Measurements from ENCODE around the gene LGALSL.

GRCh38 chr2:64506686-64507085 is 52.7 kb downstream of the LGALSL start:
- TF ChIP-seq, protein P1, sequence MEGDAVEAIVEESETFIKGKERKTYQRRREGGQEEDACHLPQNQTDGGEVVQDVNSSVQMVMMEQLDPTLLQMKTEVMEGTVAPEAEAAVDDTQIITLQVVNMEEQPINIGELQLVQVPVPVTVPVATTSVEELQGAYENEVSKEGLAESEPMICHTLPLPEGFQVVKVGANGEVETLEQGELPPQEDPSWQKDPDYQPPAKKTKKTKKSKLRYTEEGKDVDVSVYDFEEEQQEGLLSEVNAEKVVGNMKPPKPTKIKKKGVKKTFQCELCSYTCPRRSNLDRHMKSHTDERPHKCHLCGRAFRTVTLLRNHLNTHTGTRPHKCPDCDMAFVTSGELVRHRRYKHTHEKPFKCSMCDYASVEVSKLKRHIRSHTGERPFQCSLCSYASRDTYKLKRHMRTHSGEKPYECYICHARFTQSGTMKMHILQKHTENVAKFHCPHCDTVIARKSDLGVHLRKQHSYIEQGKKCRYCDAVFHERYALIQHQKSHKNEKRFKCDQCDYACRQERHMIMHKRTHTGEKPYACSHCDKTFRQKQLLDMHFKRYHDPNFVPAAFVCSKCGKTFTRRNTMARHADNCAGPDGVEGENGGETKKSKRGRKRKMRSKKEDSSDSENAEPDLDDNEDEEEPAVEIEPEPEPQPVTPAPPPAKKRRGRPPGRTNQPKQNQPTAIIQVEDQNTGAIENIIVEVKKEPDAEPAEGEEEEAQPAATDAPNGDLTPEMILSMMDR (IDR thresholded peaks at IDR 0.05) = no peak
- no peak for TF ChIP-seq POLR2A (IDR thresholded peaks at IDR 0.05)
- TF ChIP-seq EP300 (IDR thresholded peaks at IDR 0.05) = no peak
